ENCODE data around the gene A2M. TPM values are rescaled to one million over a fixed set of nuclear protein-coding genes. Genes with fewer than 3 reads are reported as not detected.

Gene A2M
- total and polyA plus RNA-seq, 2 of the 4 experiments (the other 2 are of a cell fraction), result 1.1 to 3.2 TPM

DNA sequence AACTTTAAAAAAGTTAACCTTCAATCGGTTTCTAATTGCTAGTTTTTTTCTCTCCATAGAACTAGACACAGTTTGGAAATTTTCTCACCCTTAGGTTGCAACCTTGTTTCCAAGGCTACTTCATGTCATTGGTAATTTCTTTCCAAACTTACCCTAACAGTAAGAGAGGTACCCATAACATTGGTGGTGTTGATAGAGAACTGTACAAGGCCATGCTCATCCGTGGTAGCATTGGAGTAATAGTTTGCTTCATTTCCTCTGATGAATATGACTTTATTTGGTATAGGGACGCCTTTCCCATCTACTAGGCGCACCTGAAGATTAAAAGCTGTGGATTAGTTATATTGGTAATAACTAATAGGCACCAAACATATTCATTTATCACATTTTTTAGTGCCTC is 11.6 kb downstream of the A2M start:
- Histone ChIP-seq H4K8ac (ENCODE audit: low read depth in 2 of 2, low read length in 2 of 2) (no peak overlapping the region), H4K91ac (ENCODE audit: insufficient read depth, low read depth, low read length) (no peak overlapping the region), H3K9me3 (ENCODE audit: control insufficient read depth, insufficient read depth, low read length) (no peaks in the 10 kb centered on the region), H2AK5ac (ENCODE audit: low read depth, low read length) (no peak overlapping the region), H4K20me1 (ENCODE audit: insufficient read depth, low read length) (no peaks in the 10 kb centered on the region), H2BK120ac (ENCODE audit: low read depth, low read length) (no peak overlapping the region), H2AFZ (replicated peaks; ENCODE audit: low read length, poor library complexity) (no peak overlapping the region), H3K4me2 (ENCODE audit: low read depth, low read length) (no peak overlapping the region), H3K14ac (replicated peaks; ENCODE audit: low read depth, low read length) (no peak overlapping the region), H3K4me1 (ENCODE audit: control insufficient read depth, insufficient read depth, low read length) (no peaks in the 10 kb centered on the region), H3K27me3 (ENCODE audit: control insufficient read depth, insufficient read depth, low read length) (no peaks in the 10 kb centered on the region), H3K56ac (ENCODE audit: extremely low read depth, insufficient read depth, low read length) (no peak overlapping the region), H4K5ac (ENCODE audit: low read depth, low read length) (no peak overlapping the region), H3K18ac (ENCODE audit: low read depth, low read length) (no peak overlapping the region), H3K4ac (ENCODE audit: low read depth, low read length) (no peak overlapping the region), H3K36me3 (ENCODE audit: control insufficient read depth, insufficient read depth, low read length) (peaks cover 4% of the 10 kb centered on the region; the same call in 1 of the 2 replicates), H3K23ac (ENCODE audit: low read depth, low read length) (no peak overlapping the region), H2AK9ac (replicated peaks; ENCODE audit: low read depth, low read length, poor library complexity) (no peak overlapping the region), H3K27ac (ENCODE audit: insufficient read depth, low read length) (no peak overlapping the region), H3K79me1 (ENCODE audit: low read depth in 1 of 2, low read length in 2 of 2) (no peaks in the 10 kb centered on the region), H3K4me3 (ENCODE audit: insufficient read depth, low read depth, low read length) (no peak overlapping the region), H3K9ac (ENCODE audit: low read depth, low read length) (no peak overlapping the region), H2BK20ac (ENCODE audit: low read depth, low read length) (no peak overlapping the region), H3K9me1 (ENCODE audit: insufficient read depth, low read length) (no peaks in the 10 kb centered on the region), H2BK5ac (ENCODE audit: low read depth, low read length, poor library complexity, severe bottlenecking) (no peak overlapping the region), H2BK15ac (ENCODE audit: low read depth, low read length) (no peak overlapping the region)
- intact Hi-C loops (cut with micrococcal nuclease), result no loop called here
- no peak for ATAC-seq (ENCODE audit: low read depth)
- in situ Hi-C loops (cut with MboI; ENCODE audit: low sequenced_read_pairs), result no loop called here
- ChIA-PET CTCF (no interaction called here), POLR2A (ENCODE audit: unreplicated experiment) (no interaction called here)
- TF ChIP-seq RFX5 (IDR thresholded peaks at IDR 0.05; ENCODE audit: low read depth, low read length) (no peak), FOS (IDR thresholded peaks at IDR 0.05; ENCODE audit: low read depth, low read length) (no peak), RCOR1 (IDR thresholded peaks at IDR 0.05; ENCODE audit: insufficient replicate concordance, low read length) (no peak), RAD21 (IDR thresholded peaks at IDR 0.05; ENCODE audit: low read length) (no peak), MAZ (IDR thresholded peaks at IDR 0.05; ENCODE audit: borderline replicate concordance, low read depth, low read length) (no peak), CHD1 (IDR thresholded peaks at IDR 0.05; ENCODE audit: low read depth, low read length) (no peak), SMC3 (IDR thresholded peaks at IDR 0.05; ENCODE audit: low read depth, low read length) (no peak), CEBPB (IDR thresholded peaks at IDR 0.05; ENCODE audit: low read depth, low read length) (no peak), ELK1 (IDR thresholded peaks at IDR 0.05; ENCODE audit: borderline replicate concordance, low read depth, low read length) (no peak), CTCF (conservative IDR thresholded peaks at IDR 0.05; ENCODE audit: low read depth, low read length) (no peak), MAFK (IDR thresholded peaks at IDR 0.05; ENCODE audit: low read depth, low read length) (no peak), BHLHE40 (IDR thresholded peaks at IDR 0.05; ENCODE audit: low read depth, low read length) (no peak)
- dilution Hi-C loops (cut with HindIII; ENCODE audit: low sequenced_read_pairs, unreplicated experiment), result no loop called here
- no peak for DNase-seq
- BruUV-seq (replicated peaks), result no TSS peak
- WGBS, 2 experiments (ENCODE audit: extremely low coverage in 2 of 2, insufficient read length in 1 of 2), result 33% methylated on average over 1 of the region's 4 CpGs; no CpG with 5 or more reads in 1 of the 2 experiments
